HG03097 (cell line): ENCODE data around the gene EFEMP2.
"Not testable (repeated sequence)": the region's sequence is repeated elsewhere in the genome, so short reads cannot be mapped to it uniquely, and the experiment has no call there.

Experiments used
- ATAC-seq: cut with Tn5 transposase; IDR thresholded peaks from one replicate; pipeline ENCODE4 v1.9.1; 2021; ENCODE audit not compliant: unreplicated experiment, low FRiP score

Gene EFEMP2

GRCh38 chr11:65833297-65834030, 39.1 kb downstream of the EFEMP2 start, which contains the start of gene SNX32:
Gene SNX32 (plus strand): TSS chr11:65833963. CDS start chr11:65834066, 103 bp downstream.
- ATAC-seq = peak; percentile 68

GRCh38 chr11:65832231-65832630, 40.4 kb downstream of the EFEMP2 start:
- ATAC-seq = not testable (repeated sequence)

GRCh38 chr11:65829459-65829858, 43.1 kb downstream of the EFEMP2 start:
- no peak for ATAC-seq

- no peak for ATAC-seq
Observed at GRCh38 chr11:65826984-65827735, 45.4 kb downstream of the EFEMP2 start.

GRCh38 chr11:65822776-65823528, 49.6 kb downstream of the EFEMP2 start:
- no peak for ATAC-seq

GRCh38 chr11:65821107-65821506, 51.5 kb downstream of the EFEMP2 start:
- no peak for ATAC-seq

GRCh38 chr11:65817835-65818680, 54.5 kb downstream of the EFEMP2 start:
- ATAC-seq = peak; percentile 80

- no peak for ATAC-seq
Observed at GRCh38 chr11:65817312-65817834, 55.2 kb downstream of the EFEMP2 start.

- ATAC-seq = no peak
Observed at GRCh38 chr11:65816696-65817095, 55.9 kb downstream of the EFEMP2 start.
